Measurements from ENCODE around the gene NLGN1.

DNA sequence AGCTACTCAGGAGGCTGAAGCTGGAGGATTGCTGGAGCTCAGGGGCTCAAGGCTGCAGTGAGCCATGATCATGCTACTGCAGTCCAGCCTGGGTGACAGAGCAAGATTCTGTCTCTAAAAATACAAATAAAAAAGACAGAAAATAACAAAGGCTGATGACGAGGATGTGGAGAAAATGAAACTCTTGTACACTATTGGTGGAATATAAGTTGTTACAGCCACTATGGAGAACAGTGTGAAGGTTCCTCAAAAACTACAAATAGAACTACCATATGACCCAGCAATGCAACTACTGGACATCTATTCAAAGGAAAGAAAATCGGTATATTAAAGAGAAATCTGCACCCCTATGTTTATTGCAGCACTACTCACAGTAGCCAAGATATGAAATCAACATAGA, 934.8 kb downstream of the NLGN1 start:
- TF ChIP-seq, protein P1, sequence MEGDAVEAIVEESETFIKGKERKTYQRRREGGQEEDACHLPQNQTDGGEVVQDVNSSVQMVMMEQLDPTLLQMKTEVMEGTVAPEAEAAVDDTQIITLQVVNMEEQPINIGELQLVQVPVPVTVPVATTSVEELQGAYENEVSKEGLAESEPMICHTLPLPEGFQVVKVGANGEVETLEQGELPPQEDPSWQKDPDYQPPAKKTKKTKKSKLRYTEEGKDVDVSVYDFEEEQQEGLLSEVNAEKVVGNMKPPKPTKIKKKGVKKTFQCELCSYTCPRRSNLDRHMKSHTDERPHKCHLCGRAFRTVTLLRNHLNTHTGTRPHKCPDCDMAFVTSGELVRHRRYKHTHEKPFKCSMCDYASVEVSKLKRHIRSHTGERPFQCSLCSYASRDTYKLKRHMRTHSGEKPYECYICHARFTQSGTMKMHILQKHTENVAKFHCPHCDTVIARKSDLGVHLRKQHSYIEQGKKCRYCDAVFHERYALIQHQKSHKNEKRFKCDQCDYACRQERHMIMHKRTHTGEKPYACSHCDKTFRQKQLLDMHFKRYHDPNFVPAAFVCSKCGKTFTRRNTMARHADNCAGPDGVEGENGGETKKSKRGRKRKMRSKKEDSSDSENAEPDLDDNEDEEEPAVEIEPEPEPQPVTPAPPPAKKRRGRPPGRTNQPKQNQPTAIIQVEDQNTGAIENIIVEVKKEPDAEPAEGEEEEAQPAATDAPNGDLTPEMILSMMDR (IDR thresholded peaks at IDR 0.05) = no peak
- TF ChIP-seq POLR2AphosphoS5 (IDR thresholded peaks at IDR 0.05) = no peak
- no peak for TF ChIP-seq POLR2A (IDR thresholded peaks at IDR 0.05)
